Tibial artery (tissue), 4 donors: ENCODE results near the gene VPS54.
"Not testable (repeated sequence)": the region's sequence is repeated elsewhere in the genome, so short reads cannot be mapped to it uniquely, and the experiment has no call there.

Source experiments
- DNase-seq, 2 donors: peaks; one replicate each; pipeline ENCODE4 v3.0.0-alpha.2; 2019
- H3K27ac ChIP-seq, 2 donors: fragments of 200-600 bp; sonication (generic) in 1 of 2; 1 replicate in 1 of 2; 2 replicates in 1 of 2; pipeline ENCODE4 v1.5.1; 2018 to 2019; ENCODE audit warnings: mild to moderate bottlenecking in 1 of 2
- H3K27me3 ChIP-seq, 2 donors: fragments of 200-600 bp; sonication (generic) in 1 of 2; one replicate each; pipeline versions ENCODE4 v1.5.1 to v1.6.0; 2016 to 2019
- H3K36me3 ChIP-seq, 3 donors: fragments of 200-600 bp; sonication (generic) in 2 of 3; one replicate each; pipeline ENCODE4 v1.5.1; 2016 to 2019; ENCODE audit warnings: mild to moderate bottlenecking in 2 of 3
- H3K4me1 ChIP-seq, 4 donors: fragments of 200-600 bp; sonication (generic) in 2 of 4; 1 replicate in 3 of 4; 2 replicates in 1 of 4; pipeline ENCODE4 v1.5.1; 2016 to 2019
- H3K4me3 ChIP-seq, 2 donors: fragments of 200-600 bp; sonication (generic) in 1 of 2; 1 replicate in 1 of 2; 2 replicates in 1 of 2; pipeline ENCODE4 v1.5.1; 2018 to 2019; ENCODE audit warnings: mild to moderate bottlenecking in 2 of 2
- H3K9me3 ChIP-seq, 3 donors: fragments of 200-600 bp; sonication (generic) in 1 of 3; one replicate each; pipeline ENCODE4 v1.5.1; 2016 to 2019
- CTCF ChIP-seq, 2 experiments: fragments of 200-600 bp in 1 of 2; fragments of 450-650 bp in 1 of 2; IDR thresholded peaks; one replicate each; pipeline ENCODE4 v1.5.1; 2017 to 2019; ENCODE audit warnings: antibody characterized with exemption in 2 of 2, mild to moderate bottlenecking in 1 of 2, moderate library complexity in 1 of 2
- intact Hi-C: fragments of 100-400 bp; cut with DNase I; formaldehyde crosslinking; loops from one replicate; pipeline ENCODE4 v1.15.0; 2023; ENCODE audit warnings: low total_unique reads

VPS54 gene

GRCh38 chr2:64005707-64006356, 13.4 kb downstream of the VPS54 start:
- Histone ChIP-seq H3K27me3 (no peaks in the 10 kb centered on the region), H3K9me3 (no peaks in the 10 kb centered on the region), H3K36me3 (no peaks in the 10 kb centered on the region), H3K4me3 (no peak overlapping the region), H3K4me1 (peaks cover 0 to 30% (median 6%) of the 10 kb centered on the region in 4 donors), H3K27ac (no peak overlapping the region)
- intact Hi-C loops, result no loop called here
- DNase-seq, result no peak
- TF ChIP-seq CTCF (IDR thresholded peaks at IDR 0.05), result no peak

- intact Hi-C loops, result no loop called here
- Histone ChIP-seq H3K4me3 (no peak overlapping the region), H3K9me3 (no peaks in the 10 kb centered on the region), H3K27me3 (no peaks in the 10 kb centered on the region), H3K4me1 (peaks cover 0 to 39% (median 8%) of the 10 kb centered on the region in 4 donors), H3K36me3 (no peaks in the 10 kb centered on the region), H3K27ac (no peak overlapping the region)
- no peak for TF ChIP-seq CTCF (IDR thresholded peaks at IDR 0.05)
- no peak for DNase-seq
Measured at GRCh38 chr2:64003239-64003638, 16.0 kb downstream of the VPS54 start.

GRCh38 chr2:64001382-64002101, 17.7 kb downstream of the VPS54 start:
- Histone ChIP-seq H3K4me3 (no peak overlapping the region), H3K36me3 (no peaks in the 10 kb centered on the region), H3K27me3 (no peaks in the 10 kb centered on the region), H3K9me3 (no peaks in the 10 kb centered on the region), H3K27ac (no peak overlapping the region), H3K4me1 (peaks cover 0 to 39% (median 8%) of the 10 kb centered on the region in 4 donors)
- no peak for DNase-seq
- no peak for TF ChIP-seq CTCF (IDR thresholded peaks at IDR 0.05)
- intact Hi-C loops, result no loop called here

GRCh38 chr2:64000630-64001381, 18.4 kb downstream of the VPS54 start:
- intact Hi-C loops, result no loop called here
- Histone ChIP-seq H3K36me3 (no peaks in the 10 kb centered on the region), H3K4me3 (no peak overlapping the region), H3K9me3 (no peaks in the 10 kb centered on the region), H3K27me3 (no peaks in the 10 kb centered on the region), H3K4me1 (peaks cover 0 to 39% (median 8%) of the 10 kb centered on the region in 4 donors), H3K27ac (no peak overlapping the region)
- TF ChIP-seq CTCF (IDR thresholded peaks at IDR 0.05), result no peak
- no peak for DNase-seq

- Histone ChIP-seq H3K27me3 (no peaks in the 10 kb centered on the region), H3K9me3 (no peaks in the 10 kb centered on the region), H3K36me3 (no peaks in the 10 kb centered on the region), H3K27ac (no peak overlapping the region), H3K4me3 (no peak overlapping the region), H3K4me1 (peaks cover 0 to 37% (median 8%) of the 10 kb centered on the region in 4 donors)
- intact Hi-C loops, result no loop called here
- DNase-seq, result no peak
- TF ChIP-seq CTCF (IDR thresholded peaks at IDR 0.05), result no peak
Measured at GRCh38 chr2:63999049-63999448, 20.2 kb downstream of the VPS54 start.

GRCh38 chr2:63996582-63997198, 22.5 kb downstream of the VPS54 start:
- intact Hi-C loops, H3K36me3 ChIP-seq, H3K27ac ChIP-seq, DNase-seq, H3K9me3 ChIP-seq, H3K4me3 ChIP-seq, H3K27me3 ChIP-seq: not testable (repeated sequence)
- peaks cover 0 to 20% (median 6%) of the 10 kb centered on the region in 4 donors for H3K4me1 ChIP-seq

- H3K27ac ChIP-seq, H3K9me3 ChIP-seq, H3K4me3 ChIP-seq, H3K4me1 ChIP-seq, H3K36me3 ChIP-seq, H3K27me3 ChIP-seq, intact Hi-C loops, DNase-seq: not testable (repeated sequence)
Measured at GRCh38 chr2:63994329-63995070, 24.7 kb downstream of the VPS54 start.
